Mesothelial cell of epicardium (in vitro differentiated cells): ENCODE results near the gene KLHL14. TPM values are rescaled to one million over a fixed set of nuclear protein-coding genes. Genes with fewer than 3 reads are reported as not detected.

ENCODE experiments used
- DNase-seq, 2 experiments: peaks; one replicate each; pipeline ENCODE4 v3.0.0; 2021; ENCODE audit warnings: low spot score in 2 of 2; ENCODE audit not compliant: unreplicated experiment in 2 of 2
- H3K27ac Mint-ChIP-seq: 2 replicates; pipeline ENCODE4 v1.8.0; 2021; ENCODE audit warnings: mixed read lengths
- H3K27me3 Mint-ChIP-seq: 2 replicates; pipeline ENCODE4 v1.8.0; 2021; ENCODE audit warnings: low read depth, mixed read lengths
- H3K36me3 Mint-ChIP-seq: 2 replicates; pipeline ENCODE4 v1.8.0; 2021; ENCODE audit warnings: mixed read lengths
- H3K4me1 Mint-ChIP-seq: 2 replicates; pipeline ENCODE4 v1.8.0; 2021; ENCODE audit warnings: mixed read lengths
- H3K4me3 Mint-ChIP-seq: 2 replicates; pipeline ENCODE4 v1.8.0; 2021; ENCODE audit warnings: mild to moderate bottlenecking, moderate library complexity, mixed read lengths
- H3K9me3 Mint-ChIP-seq: 2 replicates; pipeline ENCODE4 v1.8.0; 2021; ENCODE audit warnings: mixed read lengths
- total RNA-seq: library from RNA; stranded (reverse); gene quantifications from 3 replicates; pipeline ENCODE4 v1.2.1, GENCODE V29; 2021
- TF ChIP-seq, protein P1 (sequence below): fragments of 200-600 bp; sonication (generic); IDR thresholded peaks from one replicate; pipeline ENCODE4 v1.5.0; 2021; ENCODE audit warnings: antibody characterized with exemption; ENCODE audit not compliant: unreplicated experiment

KLHL14 gene
- total RNA-seq, 1 donor from 2014 or later, result 0.04 TPM

DNA sequence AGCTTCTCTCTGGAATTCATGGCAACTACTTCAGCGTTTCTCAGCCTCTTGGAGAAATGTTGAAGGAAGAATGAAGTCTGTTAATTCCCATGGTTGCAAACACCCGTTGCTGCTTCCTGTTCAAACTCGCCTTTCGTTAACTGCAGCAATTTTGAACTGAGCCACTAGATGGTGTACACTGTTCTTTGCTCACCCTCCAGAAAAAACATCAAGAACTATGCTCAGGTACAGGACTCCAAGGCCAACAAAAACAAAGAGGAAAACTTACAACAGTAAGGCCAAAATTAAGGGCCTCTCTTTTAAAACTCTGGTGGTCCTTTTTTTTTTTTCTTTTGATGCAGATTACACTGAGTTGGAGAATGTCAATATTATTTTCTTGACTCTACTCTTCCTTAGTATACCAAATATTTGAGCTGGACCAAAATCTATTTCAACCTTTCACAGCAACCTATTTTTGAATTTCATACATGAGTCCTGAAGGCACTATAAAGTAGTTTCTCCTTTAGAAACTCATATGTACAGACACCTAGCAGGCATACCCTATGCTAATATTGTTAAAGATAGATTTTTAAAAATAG is 58.2 kb downstream of the KLHL14 start:
- peaks cover 12% of the 10 kb centered on the region for H3K27me3 Mint-ChIP-seq
- H3K9me3 Mint-ChIP-seq, result no peaks in the 10 kb centered on the region
- H3K36me3 Mint-ChIP-seq, result no peaks in the 10 kb centered on the region
- no peak overlapping the region for H3K27ac Mint-ChIP-seq
- H3K4me1 Mint-ChIP-seq, result peaks cover 2% of the 10 kb centered on the region
- TF ChIP-seq, protein P1, sequence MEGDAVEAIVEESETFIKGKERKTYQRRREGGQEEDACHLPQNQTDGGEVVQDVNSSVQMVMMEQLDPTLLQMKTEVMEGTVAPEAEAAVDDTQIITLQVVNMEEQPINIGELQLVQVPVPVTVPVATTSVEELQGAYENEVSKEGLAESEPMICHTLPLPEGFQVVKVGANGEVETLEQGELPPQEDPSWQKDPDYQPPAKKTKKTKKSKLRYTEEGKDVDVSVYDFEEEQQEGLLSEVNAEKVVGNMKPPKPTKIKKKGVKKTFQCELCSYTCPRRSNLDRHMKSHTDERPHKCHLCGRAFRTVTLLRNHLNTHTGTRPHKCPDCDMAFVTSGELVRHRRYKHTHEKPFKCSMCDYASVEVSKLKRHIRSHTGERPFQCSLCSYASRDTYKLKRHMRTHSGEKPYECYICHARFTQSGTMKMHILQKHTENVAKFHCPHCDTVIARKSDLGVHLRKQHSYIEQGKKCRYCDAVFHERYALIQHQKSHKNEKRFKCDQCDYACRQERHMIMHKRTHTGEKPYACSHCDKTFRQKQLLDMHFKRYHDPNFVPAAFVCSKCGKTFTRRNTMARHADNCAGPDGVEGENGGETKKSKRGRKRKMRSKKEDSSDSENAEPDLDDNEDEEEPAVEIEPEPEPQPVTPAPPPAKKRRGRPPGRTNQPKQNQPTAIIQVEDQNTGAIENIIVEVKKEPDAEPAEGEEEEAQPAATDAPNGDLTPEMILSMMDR, result peak; percentile 71
- DNase-seq, result peak in 1 of 2 experiments; percentile 46
- H3K4me3 Mint-ChIP-seq, result no peak overlapping the region

DNA sequence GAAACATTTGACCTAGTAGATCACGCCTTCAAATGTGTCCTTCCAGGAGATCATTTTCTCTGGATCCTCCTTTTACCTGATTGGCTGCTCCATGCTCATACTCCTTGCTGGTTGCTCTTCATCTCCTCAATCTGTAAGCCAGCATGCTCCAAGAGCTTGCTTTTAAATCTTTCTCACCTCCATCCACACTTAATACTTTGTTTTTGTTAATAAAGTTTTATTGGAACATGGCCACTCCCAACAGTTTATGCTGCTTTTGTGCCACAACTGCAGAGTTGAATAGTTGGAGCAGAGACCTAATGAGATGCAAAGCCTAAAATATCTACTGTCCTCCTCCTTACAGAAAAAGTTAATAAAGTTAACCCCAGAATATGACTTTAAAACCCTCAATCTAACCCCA is 60.0 kb downstream of the KLHL14 start:
- DNase-seq, result no peak
- H3K4me3 Mint-ChIP-seq, result no peak overlapping the region
- H3K27ac Mint-ChIP-seq, result no peak overlapping the region
- no peaks in the 10 kb centered on the region for H3K9me3 Mint-ChIP-seq
- H3K36me3 Mint-ChIP-seq, result no peaks in the 10 kb centered on the region
- peaks cover 8% of the 10 kb centered on the region for H3K27me3 Mint-ChIP-seq
- TF ChIP-seq, protein P1, result no peak
- peaks cover 2% of the 10 kb centered on the region for H3K4me1 Mint-ChIP-seq

GRCh38 chr18:32711862-32712261 is 61.0 kb downstream of the KLHL14 start:
- Mint-ChIP-seq H3K4me1 (peaks cover 2% of the 10 kb centered on the region), H3K27me3 (peaks cover 6% of the 10 kb centered on the region), H3K4me3 (no peak overlapping the region), H3K36me3 (no peaks in the 10 kb centered on the region), H3K9me3 (no peaks in the 10 kb centered on the region), H3K27ac (no peak overlapping the region)
- DNase-seq, result no peak
- TF ChIP-seq, protein P1, result no peak

- Mint-ChIP-seq H3K27me3 (peaks cover 11% of the 10 kb centered on the region), H3K9me3 (no peaks in the 10 kb centered on the region), H3K4me3 (no peak overlapping the region), H3K27ac (no peak overlapping the region), H3K4me1 (no peaks in the 10 kb centered on the region), H3K36me3 (no peaks in the 10 kb centered on the region)
- TF ChIP-seq, protein P1, result no peak
- no peak for DNase-seq
These were observed 65.2 kb downstream of the KLHL14 start for GRCh38 chr18:32707586-32707985.

GRCh38 chr18:32707147-32707546 is 65.7 kb downstream of the KLHL14 start:
- Mint-ChIP-seq H3K4me1 (no peaks in the 10 kb centered on the region), H3K36me3 (no peaks in the 10 kb centered on the region), H3K9me3 (no peaks in the 10 kb centered on the region), H3K27me3 (peaks cover 11% of the 10 kb centered on the region), H3K4me3 (no peak overlapping the region), H3K27ac (no peak overlapping the region)
- TF ChIP-seq, protein P1, result no peak
- no peak for DNase-seq

GRCh38 chr18:32701313-32701712 is 71.5 kb downstream of the KLHL14 start:
- Mint-ChIP-seq H3K36me3 (no peaks in the 10 kb centered on the region), H3K9me3 (no peaks in the 10 kb centered on the region), H3K4me1 (peaks cover 8% of the 10 kb centered on the region), H3K27ac (no peak overlapping the region), H3K4me3 (no peak overlapping the region), H3K27me3 (peaks cover 11% of the 10 kb centered on the region)
- TF ChIP-seq, protein P1, result no peak
- DNase-seq, result no peak
